Adrenal gland (tissue), 5 donors: ENCODE data around the gene CCDC136.

Experiments
- POLR2A ChIP-seq, 2 donors: fragments of 450-650 bp; IDR thresholded peaks; one replicate each; pipeline ENCODE4 v1.6.1; 2017; ENCODE audit warnings: antibody characterized with exemption in 2 of 2, mild to moderate bottlenecking in 2 of 2, moderate library complexity in 1 of 2
- TF ChIP-seq, protein P1 (sequence below), 6 experiments: fragments of 450-650 bp in 4 of 6; fragments of 200-600 bp in 2 of 6; sonication (generic) in 1 of 6; IDR thresholded peaks; 1 replicate in 5 of 6; 2 replicates in 1 of 6; pipeline versions ENCODE4 v1.5.1 to v1.8.0; 2016 to 2021; ENCODE audit warnings: antibody characterized with exemption in 6 of 6, mild to moderate bottlenecking in 2 of 6, moderate library complexity in 1 of 6
- donor health status: DM: no; HTN: no; CAD: no.

DNA sequence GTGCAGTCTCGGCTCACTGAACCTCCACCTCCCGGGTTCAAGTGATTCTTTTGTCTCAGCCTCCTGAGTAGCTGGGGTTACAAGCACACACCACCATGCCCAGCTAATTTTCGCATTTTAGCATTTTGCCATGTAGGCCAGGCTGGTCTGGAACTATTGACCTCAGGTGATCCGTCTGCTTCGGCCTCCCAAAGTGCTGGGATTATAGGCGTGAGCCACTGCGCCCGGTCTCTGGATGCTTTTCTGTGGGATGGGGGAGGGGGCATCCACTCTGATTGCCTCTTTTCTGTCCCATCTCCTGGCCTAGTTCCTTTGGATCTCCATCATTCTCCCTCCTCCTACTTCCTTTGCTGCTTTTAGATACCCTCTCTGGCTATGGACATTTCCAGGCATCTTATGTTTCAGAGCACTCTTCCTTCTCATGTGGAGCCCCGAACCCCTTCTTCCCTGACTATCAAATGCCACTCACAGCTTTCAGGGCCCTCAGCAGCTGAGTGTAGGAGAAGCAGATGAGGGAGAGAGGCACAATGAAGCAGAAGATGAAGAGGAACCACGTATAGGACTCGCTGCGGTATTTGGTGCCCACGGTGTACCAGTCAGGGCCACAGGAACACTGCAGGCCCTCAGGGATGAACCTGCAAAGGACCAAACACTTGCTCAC, 17.6 kb upstream of the CCDC136 start:
- TF ChIP-seq, protein P1, sequence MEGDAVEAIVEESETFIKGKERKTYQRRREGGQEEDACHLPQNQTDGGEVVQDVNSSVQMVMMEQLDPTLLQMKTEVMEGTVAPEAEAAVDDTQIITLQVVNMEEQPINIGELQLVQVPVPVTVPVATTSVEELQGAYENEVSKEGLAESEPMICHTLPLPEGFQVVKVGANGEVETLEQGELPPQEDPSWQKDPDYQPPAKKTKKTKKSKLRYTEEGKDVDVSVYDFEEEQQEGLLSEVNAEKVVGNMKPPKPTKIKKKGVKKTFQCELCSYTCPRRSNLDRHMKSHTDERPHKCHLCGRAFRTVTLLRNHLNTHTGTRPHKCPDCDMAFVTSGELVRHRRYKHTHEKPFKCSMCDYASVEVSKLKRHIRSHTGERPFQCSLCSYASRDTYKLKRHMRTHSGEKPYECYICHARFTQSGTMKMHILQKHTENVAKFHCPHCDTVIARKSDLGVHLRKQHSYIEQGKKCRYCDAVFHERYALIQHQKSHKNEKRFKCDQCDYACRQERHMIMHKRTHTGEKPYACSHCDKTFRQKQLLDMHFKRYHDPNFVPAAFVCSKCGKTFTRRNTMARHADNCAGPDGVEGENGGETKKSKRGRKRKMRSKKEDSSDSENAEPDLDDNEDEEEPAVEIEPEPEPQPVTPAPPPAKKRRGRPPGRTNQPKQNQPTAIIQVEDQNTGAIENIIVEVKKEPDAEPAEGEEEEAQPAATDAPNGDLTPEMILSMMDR (IDR thresholded peaks at IDR 0.05): no peak
- TF ChIP-seq POLR2A (IDR thresholded peaks at IDR 0.05): no peak
